NCI-H1694 treated with DMSO at 0.1 percent for 48 hours (cell line): ENCODE data around the gene SLC17A5.
"Not testable (repeated sequence)": the region's sequence is repeated elsewhere in the genome, so short reads cannot be mapped to it uniquely, and the experiment has no call there.

Experiments used
- DNase-seq: peaks from one replicate; lab custom pipeline; 2025; lab: John Stamatoyannopoulos, UW

Gene SLC17A5

DNA sequence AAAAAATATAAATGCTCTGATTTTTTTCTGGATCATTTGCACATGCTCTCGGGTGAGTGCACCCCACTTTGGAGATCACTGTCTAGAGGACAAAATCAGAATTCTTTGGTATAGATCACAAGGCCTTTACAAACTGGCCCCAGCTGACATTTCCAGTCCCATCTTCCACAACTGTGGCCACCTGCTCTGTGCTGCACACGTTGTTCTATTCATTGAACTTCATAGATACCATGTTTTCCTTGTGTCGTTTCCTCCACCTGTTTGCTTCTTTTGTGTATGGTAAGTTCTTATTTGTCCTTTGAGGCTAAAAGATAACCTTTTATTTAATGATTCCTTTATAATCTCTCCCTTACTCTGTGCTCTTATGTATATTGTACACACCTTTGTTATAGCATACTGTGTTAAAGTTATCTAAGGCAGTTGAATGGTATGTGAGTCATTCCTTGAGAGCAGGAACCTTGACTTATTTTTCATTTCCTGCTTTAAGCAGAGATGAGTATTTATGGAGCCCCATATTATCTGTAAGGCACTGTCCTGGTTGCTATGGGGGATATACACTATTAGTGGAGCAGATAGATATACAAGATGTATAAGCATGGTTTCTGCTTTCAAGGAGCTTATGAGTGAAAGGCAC is 12.0 kb upstream of the SLC17A5 start:
- DNase-seq: no peak

DNA sequence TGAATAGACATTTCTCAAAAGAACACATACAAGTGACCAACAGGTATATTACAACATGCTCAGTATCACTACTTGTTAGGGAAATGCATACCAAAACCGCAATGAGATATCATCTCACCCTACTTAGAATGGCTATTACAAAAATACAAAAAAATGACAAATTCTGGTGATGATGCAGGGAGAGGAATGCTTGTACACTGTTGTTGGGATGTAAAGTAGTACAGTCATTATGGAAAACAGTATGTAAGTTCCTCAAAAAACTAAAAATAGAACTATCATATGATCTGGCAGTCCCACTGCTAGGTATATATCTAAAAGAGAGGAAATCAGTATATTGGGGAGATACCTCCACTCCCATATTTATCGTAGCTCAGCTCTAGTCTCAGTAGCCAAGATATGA is 10.9 kb upstream of the SLC17A5 start:
- DNase-seq: no peak

DNA sequence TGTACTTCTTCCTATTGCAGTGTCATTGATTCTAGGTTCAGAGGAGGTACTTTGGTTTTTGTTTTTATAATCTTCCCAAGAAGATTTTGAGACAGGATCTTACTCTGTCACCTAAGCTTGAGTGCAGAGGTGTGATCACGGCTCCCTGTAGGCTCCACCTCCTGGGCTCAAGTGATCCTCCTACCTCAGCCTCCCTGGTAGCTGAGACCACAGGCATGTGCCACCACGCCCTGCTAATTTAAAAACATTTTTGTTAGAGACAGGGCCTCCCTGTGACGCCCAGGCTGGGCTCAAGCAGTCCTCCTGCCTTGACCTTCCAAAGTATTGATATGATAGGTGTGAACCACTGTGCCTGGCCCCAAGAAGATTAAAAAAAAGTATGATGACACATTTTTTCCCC is 3.4 kb upstream of the SLC17A5 start:
- DNase-seq: no peak

DNA sequence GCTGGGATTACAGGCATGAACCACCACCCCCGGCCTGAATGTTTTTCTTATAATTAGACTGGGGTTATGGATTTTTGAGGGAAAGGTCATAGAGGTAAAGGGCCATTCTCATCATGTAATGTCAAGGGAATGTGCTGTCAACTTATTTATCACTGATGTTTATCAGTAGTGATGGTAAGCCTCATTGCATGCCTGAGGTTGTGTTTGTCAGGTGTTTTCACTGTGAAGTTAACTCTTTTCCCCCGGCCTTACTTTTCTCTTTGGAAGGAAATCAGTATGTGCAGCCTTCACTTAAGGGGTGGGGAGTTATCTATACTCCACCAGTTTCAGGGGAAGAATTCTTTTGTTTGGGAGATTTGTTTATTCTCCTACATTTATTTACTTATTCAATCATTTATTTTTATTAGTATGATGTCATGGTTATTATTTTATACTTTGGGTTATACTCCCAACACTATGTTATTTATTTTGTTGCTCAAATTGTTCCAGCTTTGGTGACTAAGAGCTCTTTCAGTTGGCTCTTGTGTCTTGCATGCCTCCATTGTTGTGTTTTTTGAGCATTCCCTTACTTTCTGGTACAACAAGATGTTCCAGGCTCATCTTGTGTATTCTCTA is 2.8 kb upstream of the SLC17A5 start:
- no peak for DNase-seq

DNA sequence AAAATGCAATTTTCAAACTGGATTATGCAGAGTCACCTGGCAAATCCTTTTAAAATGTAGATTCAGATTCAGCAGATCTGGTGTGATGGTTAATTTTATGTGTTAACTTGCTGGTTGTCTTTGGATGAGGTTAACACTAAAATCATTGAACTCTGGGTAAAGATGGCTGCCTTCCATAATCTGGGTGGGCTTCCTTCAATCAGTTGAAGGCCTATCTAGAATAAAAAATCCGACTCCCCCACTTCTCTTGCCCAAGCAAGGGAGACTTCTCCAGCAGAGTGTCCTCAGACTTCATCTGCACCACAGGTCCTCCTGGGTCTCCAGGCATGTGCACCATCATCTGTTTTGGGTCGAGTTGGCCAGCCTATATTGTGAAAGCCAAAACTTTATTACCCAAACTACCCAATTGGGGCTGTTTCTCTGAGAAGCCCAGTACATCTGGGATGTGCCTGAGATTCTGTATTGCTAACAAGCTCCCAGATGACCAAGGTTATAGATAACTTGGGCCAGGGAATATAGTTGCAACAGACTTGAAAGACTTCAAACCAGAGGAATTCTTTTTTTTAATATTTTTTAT is 1.6 kb upstream of the SLC17A5 start:
- DNase-seq: no peak

DNA sequence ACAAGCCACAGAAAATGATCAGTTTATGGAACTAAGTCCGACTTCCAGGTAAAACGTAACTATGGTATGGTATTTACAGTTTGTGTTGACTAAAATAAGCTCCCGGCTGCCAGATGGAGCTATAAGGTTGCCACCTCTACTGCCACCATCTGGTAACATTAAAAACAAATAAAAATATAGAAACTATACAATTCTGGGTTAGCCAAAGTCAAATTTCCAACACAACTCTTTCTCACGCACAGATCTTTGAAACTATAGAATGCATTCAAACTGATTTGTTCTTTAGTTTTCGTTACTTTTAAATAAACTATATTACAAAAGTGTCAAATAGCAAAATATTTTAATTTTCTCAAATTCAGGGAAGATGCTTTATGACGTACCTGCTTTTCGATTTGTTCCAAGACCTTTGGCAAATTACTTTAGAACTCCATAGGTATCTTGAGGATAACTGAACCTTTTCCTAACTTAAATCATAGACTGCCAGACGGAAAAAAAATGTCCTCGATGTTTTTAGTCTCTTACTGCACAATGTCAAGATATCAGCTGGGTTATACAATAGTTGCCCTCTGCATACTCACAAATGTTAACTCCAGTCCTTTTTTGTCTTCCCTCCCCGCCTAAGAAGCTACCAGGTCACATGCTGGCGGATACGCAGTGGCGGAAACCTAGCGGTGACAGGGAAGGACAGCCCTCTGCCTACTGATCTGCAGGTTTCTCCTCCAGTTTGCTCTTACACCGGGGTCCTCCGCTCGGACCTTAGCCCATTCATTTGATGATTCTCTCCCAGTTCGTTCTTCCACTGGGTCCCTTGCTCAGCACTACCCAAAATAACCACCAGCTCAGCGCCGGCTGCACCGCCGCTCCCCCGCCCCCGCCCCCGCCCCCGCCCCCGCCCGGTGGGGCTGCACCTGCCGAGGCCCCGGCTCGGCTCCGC is 888 bp downstream of the SLC17A5 start:
- DNase-seq: peak; percentile 46

DNA sequence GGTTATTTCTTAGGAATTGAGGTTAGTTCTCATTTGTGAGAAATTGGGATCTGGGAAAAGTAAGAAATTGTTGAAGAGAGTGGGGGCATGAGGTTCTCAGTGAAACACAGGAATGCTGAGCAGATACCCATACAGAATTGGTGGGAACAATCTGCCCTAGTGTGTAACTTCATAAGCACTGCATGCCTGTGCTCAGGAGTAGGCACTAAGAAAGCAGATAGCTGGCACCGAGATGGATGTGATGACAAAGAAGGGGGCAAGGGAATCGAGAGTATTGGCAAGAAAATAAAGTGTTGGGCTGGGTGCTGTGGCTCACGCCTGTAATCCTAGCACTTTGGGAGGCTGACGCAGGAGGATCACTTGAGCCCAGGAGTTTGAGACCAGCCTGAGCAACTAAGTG is 4.0 kb downstream of the SLC17A5 start:
- no peak for DNase-seq

DNA sequence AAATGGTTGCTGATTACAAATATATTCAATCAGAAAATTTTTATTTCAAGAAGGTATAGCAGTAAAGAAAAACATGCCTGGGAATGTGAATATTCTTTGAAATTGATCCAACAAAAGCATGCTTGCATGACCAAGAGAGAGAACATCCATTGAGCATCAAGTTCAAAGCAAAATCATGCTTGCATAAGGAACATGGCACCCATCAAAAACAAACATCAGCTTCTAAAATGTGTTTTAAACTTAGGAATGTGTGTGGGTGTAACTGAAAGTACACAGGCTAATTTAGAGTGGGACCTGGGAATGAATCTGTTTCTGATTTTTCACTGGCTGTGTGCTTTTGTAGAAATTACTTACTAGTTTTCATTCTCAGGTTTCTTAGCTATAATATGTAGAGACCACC is 5.6 kb downstream of the SLC17A5 start:
- no peak for DNase-seq

DNA sequence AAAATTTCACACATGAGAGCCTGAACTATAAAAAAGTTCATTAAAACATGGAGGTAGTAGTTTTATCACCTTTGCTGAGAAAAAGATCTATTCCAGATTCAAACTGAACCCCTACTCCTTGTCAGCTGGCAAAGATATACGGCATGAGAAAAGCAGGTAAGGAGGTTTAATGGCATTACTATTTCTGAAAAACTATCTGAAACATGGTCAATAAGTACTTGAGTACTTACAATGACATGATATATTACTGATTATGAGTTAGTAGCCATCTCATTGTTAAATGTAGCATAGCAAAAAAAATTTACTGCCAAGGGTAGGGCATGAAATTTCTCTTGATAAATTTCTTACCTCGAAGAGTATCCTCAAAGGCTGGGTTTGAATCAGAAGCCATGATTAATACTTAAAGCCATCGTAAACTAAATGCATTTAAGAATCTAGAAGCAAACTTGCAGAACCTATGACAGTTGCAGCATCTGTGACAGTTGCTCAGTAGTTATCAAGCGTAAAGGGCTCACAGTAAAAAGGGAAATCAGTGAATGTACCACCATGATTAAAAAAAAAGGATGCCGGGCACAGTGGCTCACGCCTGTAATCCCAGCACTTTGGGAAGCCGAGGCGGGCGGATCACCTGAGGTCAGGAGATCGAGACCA is 8.7 kb downstream of the SLC17A5 start:
- no peak for DNase-seq

DNA sequence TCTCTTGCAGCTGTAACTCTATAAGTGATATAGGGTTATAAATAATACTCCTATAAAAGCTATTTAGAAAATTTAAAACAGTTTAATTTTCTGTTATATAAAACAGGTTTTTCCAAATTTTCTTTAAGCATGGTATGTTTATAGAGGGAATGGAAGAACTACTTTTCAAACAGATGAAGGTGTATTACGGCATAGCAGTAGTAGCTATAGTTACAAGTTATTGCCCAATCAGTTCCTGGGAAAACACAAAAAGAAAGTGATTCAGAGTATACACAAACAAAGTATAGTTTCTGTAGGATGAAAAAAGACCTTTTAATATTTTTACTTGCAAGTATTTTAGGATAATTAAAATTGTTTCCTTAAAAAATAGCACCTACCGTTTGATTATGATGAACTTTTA is 9.8 kb downstream of the SLC17A5 start:
- DNase-seq: no peak

DNA sequence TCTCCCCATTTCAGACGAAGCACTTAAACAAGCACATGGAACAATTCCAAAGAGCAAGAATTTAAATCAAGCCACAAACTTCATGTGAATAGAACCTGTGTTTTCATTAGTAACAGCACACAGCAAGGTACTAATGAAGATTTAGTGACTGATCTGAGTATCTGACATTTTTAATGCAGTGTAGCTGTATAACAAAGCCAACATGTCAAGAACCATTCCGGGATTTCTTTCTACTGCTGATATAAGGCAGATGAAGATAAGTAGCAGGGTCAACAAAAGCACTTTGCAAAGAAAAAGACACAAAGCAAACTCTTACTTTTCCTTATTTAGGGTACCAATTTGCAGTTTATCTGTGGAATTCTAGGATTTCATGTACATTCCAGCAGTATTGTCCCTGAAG is 11.3 kb downstream of the SLC17A5 start:
- no peak for DNase-seq

DNA sequence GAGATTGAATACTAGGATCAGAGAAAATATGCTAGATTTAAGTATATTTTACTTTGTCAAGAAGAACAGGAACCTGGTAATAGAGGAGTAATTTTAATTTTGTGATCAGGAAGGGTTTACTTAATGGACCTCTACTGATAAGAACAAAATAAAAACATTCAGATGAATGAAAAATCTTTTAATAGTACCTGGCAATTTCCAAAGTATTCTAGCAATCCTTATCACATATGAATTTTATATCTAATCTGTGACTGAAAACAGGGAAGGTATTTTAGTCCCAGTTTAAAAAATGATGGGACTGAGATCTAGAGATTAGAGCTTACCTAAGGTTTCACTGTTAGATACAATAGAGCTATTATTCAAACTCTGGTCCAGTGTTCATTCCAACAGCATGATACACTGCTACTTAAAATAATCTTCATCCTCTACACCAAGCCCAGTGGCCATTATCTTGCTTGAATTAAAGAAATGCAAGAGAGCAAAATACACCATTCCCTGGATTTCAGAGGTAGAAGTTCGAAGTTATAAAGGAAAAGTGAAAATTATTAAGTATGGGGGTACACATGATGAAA is 13.5 kb downstream of the SLC17A5 start:
- no peak for DNase-seq

DNA sequence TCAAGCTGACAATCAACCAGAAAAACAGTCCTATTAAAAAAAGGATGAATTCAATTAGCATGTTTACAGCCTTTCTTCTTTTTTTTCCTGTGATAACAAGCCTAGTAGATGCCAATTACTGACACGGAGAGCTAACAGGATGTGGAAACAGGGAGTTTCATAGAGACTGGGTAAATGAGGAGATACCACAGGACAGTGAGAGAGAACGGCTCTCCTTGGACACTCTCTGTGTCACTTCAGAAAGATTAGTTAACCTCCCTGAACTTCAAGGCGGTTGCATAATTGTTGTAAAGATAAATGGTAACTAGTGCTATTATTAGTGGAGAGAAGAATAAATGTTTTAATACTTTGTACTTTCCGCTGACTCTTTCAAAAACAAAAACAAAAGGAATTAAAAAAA is 14.8 kb downstream of the SLC17A5 start:
- no peak for DNase-seq

DNA sequence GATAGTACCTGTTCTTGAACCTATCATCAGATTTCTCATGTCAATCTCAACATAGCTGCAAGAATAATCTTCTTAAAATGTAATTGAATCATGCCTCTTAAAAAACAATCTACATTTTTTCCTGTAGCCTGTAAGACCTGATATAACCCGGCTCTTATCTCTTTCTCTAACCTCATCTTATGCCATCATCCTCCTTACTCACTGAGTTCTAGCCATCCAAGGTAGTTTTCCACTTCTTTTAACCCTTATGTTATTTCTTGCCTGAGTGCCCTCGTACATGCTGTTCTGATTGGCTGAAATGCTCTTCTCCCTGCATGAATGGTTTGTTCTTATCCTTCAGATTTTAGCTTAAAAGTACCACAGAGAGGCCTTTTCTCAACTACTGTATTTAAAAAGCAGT is 16.4 kb downstream of the SLC17A5 start:
- no peak for DNase-seq

DNA sequence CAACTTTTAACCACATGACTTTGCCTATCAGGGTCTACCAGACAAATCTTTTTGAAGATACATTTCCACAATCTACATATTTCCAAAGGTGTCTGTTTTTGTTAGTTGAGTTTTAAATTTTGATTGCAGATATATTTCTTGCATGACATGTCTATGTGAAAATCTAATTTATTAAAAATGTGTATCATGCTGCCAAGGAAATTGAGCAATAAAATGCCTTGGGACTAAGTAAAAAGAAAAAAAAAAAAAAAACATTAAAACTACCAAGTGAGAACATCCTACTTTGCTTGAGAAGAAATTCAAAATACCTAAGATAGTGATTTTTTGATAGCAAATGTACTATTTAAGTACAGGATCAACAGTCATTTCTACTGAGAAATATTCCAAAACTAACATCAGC is 17.7 kb downstream of the SLC17A5 start:
- no peak for DNase-seq

DNA sequence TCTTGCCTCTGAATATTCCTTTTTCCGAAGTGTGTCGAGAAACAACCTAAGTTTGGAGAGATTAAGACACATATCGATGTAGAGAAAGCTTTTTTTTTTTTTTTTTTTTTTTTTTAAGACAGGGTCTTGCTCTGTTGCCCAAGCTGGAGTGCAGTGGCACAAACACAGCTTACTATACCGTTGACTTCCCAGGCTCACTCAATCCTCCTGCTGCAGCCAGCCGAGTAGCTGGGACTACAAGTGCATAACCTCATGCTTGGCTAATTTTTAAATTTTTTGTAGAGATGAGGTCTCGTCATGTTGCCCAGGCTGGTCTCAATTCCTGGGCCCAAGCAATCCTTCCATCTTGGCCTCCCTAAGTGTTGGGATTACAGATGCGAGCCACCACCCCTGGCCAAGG is 21.4 kb downstream of the SLC17A5 start:
- DNase-seq: no peak

DNA sequence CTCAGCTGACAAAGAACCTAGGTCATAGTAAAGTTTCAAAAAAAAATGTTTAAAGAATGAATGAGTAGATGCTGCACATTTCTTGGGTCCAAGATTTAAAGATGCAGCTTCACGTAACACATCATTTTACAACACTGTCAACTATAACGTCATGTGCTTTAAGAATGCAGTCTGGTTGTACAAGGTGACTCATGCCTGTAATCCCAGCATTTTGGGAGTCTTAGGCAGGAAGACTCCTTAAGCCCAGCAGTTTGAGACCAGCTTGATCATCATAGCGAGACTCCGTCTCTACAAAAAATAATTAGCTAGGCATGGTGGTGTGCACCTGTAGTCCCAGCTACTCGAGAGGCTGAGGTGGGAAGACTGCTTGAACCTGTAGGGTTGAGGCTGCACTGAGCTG is 21.9 kb downstream of the SLC17A5 start:
- no peak for DNase-seq

DNA sequence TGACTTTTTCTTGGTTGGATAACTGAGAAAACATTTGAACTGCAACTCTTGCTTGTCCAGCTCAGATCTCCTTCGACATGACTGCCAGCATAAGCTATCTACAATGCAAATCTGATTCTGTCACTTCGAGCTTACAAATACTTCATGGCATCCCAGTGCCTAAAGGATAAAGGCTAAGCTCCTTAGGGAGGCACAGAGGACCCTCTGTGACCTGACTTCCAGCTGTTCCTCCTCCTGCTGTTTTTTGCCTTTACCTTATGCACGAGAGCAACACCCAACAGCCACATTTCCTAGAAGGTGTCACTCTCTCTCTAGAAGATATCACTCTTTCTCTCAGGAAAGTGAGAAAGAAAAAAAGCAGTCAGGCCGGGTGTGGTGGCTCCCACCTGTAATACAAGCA is 23.4 kb downstream of the SLC17A5 start:
- DNase-seq: no peak

DNA sequence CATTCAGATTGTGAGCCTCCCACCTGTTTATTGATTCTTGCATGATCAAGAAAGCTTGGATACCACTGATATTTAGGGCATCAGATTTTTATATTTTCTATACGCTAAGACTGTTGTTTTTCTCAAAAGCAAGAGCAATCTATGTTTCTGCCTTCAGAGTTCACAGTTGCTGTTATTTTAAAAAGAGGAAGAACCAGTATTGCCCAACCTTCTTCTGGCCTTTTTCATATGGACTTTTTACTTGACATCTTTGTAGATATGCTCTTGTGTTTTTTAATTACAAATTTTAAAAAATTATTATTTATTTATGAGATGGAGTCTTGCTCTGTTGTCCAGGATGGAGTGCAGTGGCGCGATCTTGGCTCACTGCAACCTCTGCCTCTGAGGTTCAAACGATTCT is 28.9 kb downstream of the SLC17A5 start:
- DNase-seq: no peak

DNA sequence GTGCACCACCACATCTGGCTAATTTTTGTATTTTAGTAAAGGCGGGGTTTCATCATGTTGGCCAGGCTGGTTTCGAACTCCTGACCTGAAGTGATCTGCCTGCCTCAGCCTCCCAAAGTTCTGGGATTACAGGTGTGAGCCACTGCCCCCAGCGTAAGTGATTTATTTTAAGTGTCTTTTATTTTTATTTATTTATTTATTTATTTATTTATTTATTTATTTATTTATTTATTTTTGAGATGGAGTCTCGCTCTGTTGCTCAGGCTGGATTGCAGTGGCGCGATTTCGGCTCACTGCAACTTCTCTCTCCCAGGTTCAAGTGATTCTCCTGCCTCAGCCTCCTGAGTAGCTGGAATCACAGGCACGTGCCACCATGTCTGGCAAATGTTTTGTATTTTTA is 30.3 kb downstream of the SLC17A5 start:
- not testable (repeated sequence) for DNase-seq

DNA sequence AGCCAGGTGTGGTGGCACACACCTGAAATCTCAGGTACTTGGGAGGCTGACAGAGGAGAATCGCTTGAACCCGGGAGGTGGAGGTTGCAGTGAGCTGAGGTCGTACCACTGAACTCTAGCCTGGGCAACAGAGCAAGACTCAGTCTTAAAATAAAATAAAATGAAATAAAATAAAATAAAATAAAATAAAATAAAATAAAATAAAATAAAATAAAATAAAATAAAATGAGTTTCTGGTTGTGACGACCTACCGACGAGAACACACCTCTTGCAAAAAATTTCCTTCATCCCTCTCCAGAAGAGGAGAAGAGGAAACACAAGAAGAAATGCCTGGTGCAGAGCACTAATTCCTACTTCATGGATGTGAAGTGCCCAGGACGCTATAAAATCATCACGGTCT is 35.7 kb downstream of the SLC17A5 start:
- not testable (repeated sequence) for DNase-seq

DNA sequence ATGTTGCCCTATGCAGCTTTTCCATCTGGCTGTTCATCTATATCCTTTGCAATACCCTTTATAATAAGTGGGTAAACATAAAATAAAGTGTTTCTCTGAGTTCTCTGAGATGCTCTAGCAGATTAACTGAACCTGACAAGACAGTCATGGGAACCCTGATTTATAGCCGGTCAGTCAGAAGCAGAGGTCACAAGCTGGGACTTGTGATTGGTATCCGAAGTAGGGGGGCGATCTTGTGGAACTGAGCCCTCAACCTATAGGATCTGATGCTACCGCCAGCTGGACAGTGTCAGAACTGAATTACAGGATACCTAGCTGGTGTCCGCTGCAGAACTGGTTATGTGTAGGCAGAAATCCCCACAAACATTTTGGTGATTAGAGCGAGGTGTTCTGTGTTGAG is 39.0 kb downstream of the SLC17A5 start:
- DNase-seq: no peak
